IMR-90 (cell line): ENCODE measurements around the gene NDUFS5. TPM values are rescaled to one million over a fixed set of nuclear protein-coding genes. Genes with fewer than 3 reads are reported as not detected.

Experiments used
- ATAC-seq: fragments of 200-7000 bp; cut with Tn5 transposase; 2 replicates; pipeline ENCODE4 v1.9.1; 2020; ENCODE audit warnings: low read depth, mild to moderate bottlenecking, moderate library complexity
- BruUV-seq: library from RNA; stranded (reverse); fragments of 400-500 nt; replicated peaks from 2 replicates; lab custom pipeline; 2021; lab: Mats Ljungman, UMichigan
- CTCF ChIA-PET: fragments of 300-600 bp; formaldehyde crosslinking; extraction: SDS; loops from one replicate; lab custom pipeline; 2021; ENCODE audit warnings: antibody characterized with exemption; lab: Yijun Ruan, JAX
- POLR2A ChIA-PET: fragments of 300-600 bp; sonication (Branson Sonifier 250); formaldehyde crosslinking; loops from one replicate; lab custom pipeline; 2022; ENCODE audit warnings: antibody characterized with exemption; ENCODE audit not compliant: unreplicated experiment; lab: Charles Lee
- DNase-seq: peaks from one replicate; pipeline ENCODE4 v3.0.0; 2013
- H2AFZ ChIP-seq: replicated peaks from 2 replicates; pipeline ENCODE3; 2013; ENCODE audit warnings: low read length, mild to moderate bottlenecking; ENCODE audit not compliant: poor library complexity
- H2AK5ac ChIP-seq: 2 replicates; pipeline ENCODE4 v1.6.1; 2013; ENCODE audit warnings: low read depth, low read length, inconsistent platforms
- H2AK9ac ChIP-seq: replicated peaks from 2 replicates; pipeline ENCODE3; 2013; ENCODE audit warnings: mild to moderate bottlenecking, low read depth, low read length, moderate library complexity; ENCODE audit not compliant: poor library complexity
- H2BK120ac ChIP-seq: 2 replicates; pipeline ENCODE4 v1.6.1; 2013; ENCODE audit warnings: low read depth, low read length, inconsistent platforms
- H2BK15ac ChIP-seq: 3 replicates; pipeline ENCODE4 v1.6.1; 2013; ENCODE audit warnings: low read depth, low read length, inconsistent platforms
- H2BK20ac ChIP-seq: 2 replicates; pipeline ENCODE4 v1.6.1; 2013; ENCODE audit warnings: low read depth, mild to moderate bottlenecking, inconsistent platforms, low read length, moderate library complexity
- H2BK5ac ChIP-seq: 2 replicates; pipeline ENCODE4 v1.6.1; 2013; ENCODE audit warnings: mild to moderate bottlenecking, low read depth, low read length, inconsistent platforms; ENCODE audit not compliant: poor library complexity, severe bottlenecking
- H3K14ac ChIP-seq: replicated peaks from 2 replicates; pipeline ENCODE4 v1.6.1; 2013; ENCODE audit warnings: low read depth, low read length, inconsistent platforms
- H3K18ac ChIP-seq: 2 replicates; pipeline ENCODE4 v1.6.1; 2013; ENCODE audit warnings: low read depth, low read length, control low read depth
- H3K23ac ChIP-seq: 2 replicates; pipeline ENCODE4 v1.6.1; 2013; ENCODE audit warnings: low read depth, low read length, inconsistent platforms
- H3K27ac ChIP-seq: 2 replicates; pipeline ENCODE4 v1.5.1; 2013; ENCODE audit warnings: mild to moderate bottlenecking, control low read depth, low read length; ENCODE audit not compliant: insufficient read depth
- H3K27me3 ChIP-seq: 2 replicates; pipeline ENCODE4 v1.6.1; 2013; ENCODE audit warnings: low read length; ENCODE audit not compliant: control insufficient read depth, insufficient read depth
- H3K36me3 ChIP-seq: 2 replicates; pipeline ENCODE4 v1.6.1; 2013; ENCODE audit warnings: low read length, mixed read lengths; ENCODE audit not compliant: control insufficient read depth, insufficient read depth
- H3K4ac ChIP-seq: 2 replicates; pipeline ENCODE4 v1.6.1; 2013; ENCODE audit warnings: low read depth, low read length, inconsistent platforms
- H3K4me1 ChIP-seq: 2 replicates; pipeline ENCODE4 v1.6.1; 2013; ENCODE audit warnings: low read length, mixed read lengths; ENCODE audit not compliant: control insufficient read depth, insufficient read depth
- H3K4me2 ChIP-seq: 2 replicates; pipeline ENCODE4 v1.6.1; 2013; ENCODE audit warnings: low read depth, mild to moderate bottlenecking, control low read depth, low read length, moderate library complexity
- H3K4me3 ChIP-seq: 2 replicates; pipeline ENCODE4 v1.5.1; 2013; ENCODE audit warnings: low read depth, mild to moderate bottlenecking, control low read depth, low read length, moderate library complexity; ENCODE audit not compliant: insufficient read depth
- H3K56ac ChIP-seq: 2 replicates; pipeline ENCODE4 v1.6.1; 2013; ENCODE audit warnings: low read length, inconsistent platforms; ENCODE audit not compliant: insufficient read depth; ENCODE audit errors: extremely low read depth
- H3K79me1 ChIP-seq, 2 experiments: 2 replicates each; pipeline ENCODE4 v1.6.1; 2013; ENCODE audit warnings: low read length in 2 of 2, inconsistent platforms in 1 of 2, low read depth in 1 of 2
- H3K9ac ChIP-seq: 2 replicates; pipeline ENCODE4 v1.6.1; 2013; ENCODE audit warnings: low read depth, low read length, control low read depth
- H3K9me1 ChIP-seq: 2 replicates; pipeline ENCODE4 v1.6.1; 2013; ENCODE audit warnings: low read length, inconsistent platforms; ENCODE audit not compliant: insufficient read depth
- H3K9me3 ChIP-seq: 2 replicates; pipeline ENCODE4 v1.6.1; 2013; ENCODE audit warnings: low read length; ENCODE audit not compliant: control insufficient read depth, insufficient read depth
- H4K20me1 ChIP-seq: 2 replicates; pipeline ENCODE4 v1.6.1; 2013; ENCODE audit warnings: low read length, inconsistent platforms; ENCODE audit not compliant: insufficient read depth
- H4K5ac ChIP-seq: 2 replicates; pipeline ENCODE4 v1.6.1; 2013; ENCODE audit warnings: mild to moderate bottlenecking, low read depth, low read length, control low read depth
- H4K8ac ChIP-seq, 2 experiments: 2 replicates each; pipeline ENCODE4 v1.6.1; 2013; ENCODE audit warnings: low read depth in 2 of 2, low read length in 2 of 2, control low read depth in 1 of 2, inconsistent platforms in 1 of 2
- H4K91ac ChIP-seq: 2 replicates; pipeline ENCODE4 v1.6.1; 2013; ENCODE audit warnings: low read depth, low read length, inconsistent platforms; ENCODE audit not compliant: insufficient read depth
- BHLHE40 ChIP-seq: fragments of 150-350 bp; IDR thresholded peaks from 2 replicates; pipeline ENCODE4 v1.6.1; 2016; ENCODE audit warnings: mild to moderate bottlenecking, low read depth, low read length
- CHD1 ChIP-seq: IDR thresholded peaks from 2 replicates; pipeline ENCODE4 v1.6.1; 2012; ENCODE audit warnings: low read depth, low read length, improper control_type of control experiment
- CTCF ChIP-seq: conservative IDR thresholded peaks from 2 replicates; pipeline ENCODE4 v1.5.1; 2012; ENCODE audit warnings: mild to moderate bottlenecking, low read depth, low read length, improper control_type of control experiment
- ELK1 ChIP-seq: fragments of 150-350 bp; IDR thresholded peaks from 2 replicates; pipeline ENCODE4 v1.6.1; 2016; ENCODE audit warnings: low read depth, mild to moderate bottlenecking, low read length, moderate library complexity, borderline replicate concordance
- FOS ChIP-seq: fragments of 150-350 bp; IDR thresholded peaks from 2 replicates; pipeline ENCODE4 v1.6.1; 2016; ENCODE audit warnings: low read depth, low read length
- MAFK ChIP-seq: IDR thresholded peaks from 2 replicates; pipeline ENCODE4 v1.6.1; 2012; ENCODE audit warnings: low read depth, low read length, improper control_type of control experiment
- MAZ ChIP-seq: IDR thresholded peaks from 2 replicates; pipeline ENCODE4 v1.6.1; 2012; ENCODE audit warnings: low read depth, mild to moderate bottlenecking, low read length, improper control_type of control experiment, moderate library complexity, borderline replicate concordance
- MXI1 ChIP-seq: IDR thresholded peaks from 2 replicates; pipeline ENCODE4 v1.6.1; 2012; ENCODE audit warnings: low read depth, mild to moderate bottlenecking, low read length, moderate library complexity, borderline replicate concordance
- NFE2L2 ChIP-seq: fragments of 150-350 bp; IDR thresholded peaks from 2 replicates; pipeline ENCODE4 v1.6.1; 2016; ENCODE audit warnings: low read depth, mild to moderate bottlenecking, low read length
- RAD21 ChIP-seq: IDR thresholded peaks from 2 replicates; pipeline ENCODE4 v1.6.1; 2012; ENCODE audit warnings: low read length, improper control_type of control experiment
- RCOR1 ChIP-seq: IDR thresholded peaks from 2 replicates; pipeline ENCODE4 v1.6.1; 2012; ENCODE audit warnings: mild to moderate bottlenecking, low read length, improper control_type of control experiment; ENCODE audit not compliant: insufficient replicate concordance
- RFX5 ChIP-seq: IDR thresholded peaks from 2 replicates; pipeline ENCODE4 v1.8.0; 2012; ENCODE audit warnings: low read depth, mild to moderate bottlenecking, low read length, moderate library complexity
- SMC3 ChIP-seq: fragments of 150-350 bp; IDR thresholded peaks from 2 replicates; pipeline ENCODE4 v1.6.1; 2016; ENCODE audit warnings: low read depth, mild to moderate bottlenecking, antibody characterized with exemption, low read length, moderate library complexity
- WGBS, 2 experiments: methylation state at CpG; one replicate each; pipeline versions ENCODE4 v1.1.5 to v1.1.7; 2013; ENCODE audit warnings: missing lambda C conversion rate in 2 of 2; ENCODE audit not compliant: insufficient read length in 1 of 2; ENCODE audit errors: extremely low coverage in 2 of 2; 5-methylcytosine and 5-hydroxymethylcytosine counted together
- dilution Hi-C: fragments of 300-500 bp; cut with HindIII; formaldehyde crosslinking; loops from one replicate; pipeline ENCODE4 v1.14.3; 2018; ENCODE audit warnings: low sequenced_read_pairs; ENCODE audit not compliant: unreplicated experiment
- in situ Hi-C: fragments of 300-500 bp; cut with MboI; formaldehyde crosslinking; loops from 3 replicates; pipeline ENCODE4 v1.14.3; 2019; ENCODE audit warnings: low sequenced_read_pairs, inconsistent platforms, mixed read lengths
- intact Hi-C: fragments of 100-400 bp; cut with micrococcal nuclease; formaldehyde crosslinking; loops from 2 replicates; pipeline ENCODE4 v1.10.0; 2022
- polyA plus RNA-seq, 3 experiments: library from polyadenylated mRNA; depleted of rRNA; stranded (reverse); fragments of >200 nt; gene quantifications; 2 replicates each; pipeline ENCODE4 v1.2.3, GENCODE V29; 2012; ENCODE audit warnings: low replicate concordance in 1 of 3
- total RNA-seq: library from RNA; depleted of rRNA; stranded (reverse); fragments of >200 nt; gene quantifications from 2 replicates; pipeline ENCODE4 v1.2.3, GENCODE V29; 2012
- TF ChIP-seq, protein P1 (sequence below): fragments of 150-350 bp; IDR thresholded peaks from 2 replicates; pipeline ENCODE4 v1.6.1; 2017; ENCODE audit warnings: mild to moderate bottlenecking, antibody characterized with exemption, low read length, low read depth

NDUFS5 gene
- total and polyA plus RNA-seq, 2 of the 4 experiments (the other 2 are of a cell fraction), result 645 to 1,092 TPM

- Histone ChIP-seq H4K91ac (no peak overlapping the region), H4K5ac (no peak overlapping the region), H2AFZ (no peak overlapping the region), H3K23ac (peak overlapping the region; percentile 32), H2AK5ac (peak overlapping the region; percentile 45; the same call in 1 of the 2 replicates), H4K8ac (no peak overlapping the region), H3K4me1 (peaks cover 11% of the 10 kb centered on the region), H2BK5ac (peak overlapping the region; percentile 67), H3K79me1 (peaks cover 7 to 27% of the 10 kb centered on the region in 2 experiments; a peak in 2 of 4 replicates), H3K9me3 (no peaks in the 10 kb centered on the region), H3K18ac (peak overlapping the region; percentile 4; the same call in 1 of the 2 replicates), H2BK20ac (no peak overlapping the region), H3K27ac (peak overlapping the region; percentile 93), H3K9me1 (no peaks in the 10 kb centered on the region), H3K4me3 (peak overlapping the region; percentile 85), H3K4ac (peak overlapping the region; percentile 4; the same call in 1 of the 2 replicates), H3K27me3 (no peaks in the 10 kb centered on the region), H2BK15ac (no peak overlapping the region), H3K9ac (peak overlapping the region; percentile 80), H3K56ac (0 out of 2 replicates have a peak overlapping the region, but pooled peaks have one; percentile 39), H3K4me2 (peak overlapping the region; percentile 98), H2BK120ac (no peak overlapping the region), H2AK9ac (no peak overlapping the region), H3K36me3 (peaks cover 4% of the 10 kb centered on the region), H4K20me1 (peaks cover 61% of the 10 kb centered on the region), H3K14ac (peak overlapping the region; percentile 26; the same call in 1 of the 2 replicates)
- TSS peak; percentile 46 for BruUV-seq
- ChIA-PET POLR2A (no interaction called here), CTCF (interaction anchor here (0.5 to 0.6 kb wide), 3 partner anchors 9 to 147 kb away, joined by 3 read pairs; no protein-coding TSS in a partner anchor)
- in situ Hi-C loops, result no loop called here
- no peak for DNase-seq
- WGBS, 2 experiments, result 7% methylated on average over 3 of the region's 11 CpGs; no CpG with 5 or more reads in 1 of the 2 experiments
- ATAC-seq, result no peak
- intact Hi-C loops, result loop anchor here (2.0 kb wide), 1 partner anchor 120 kb away; the partner anchor contains the start of gene MYCBP
- dilution Hi-C loops, result no loop called here
- TF ChIP-seq RCOR1, result no peak
- TF ChIP-seq CHD1, result no peak
- TF ChIP-seq BHLHE40, result no peak
- no peak for TF ChIP-seq CTCF
- no peak for TF ChIP-seq NFE2L2
- TF ChIP-seq RAD21, result no peak
- no peak for TF ChIP-seq ELK1
- no peak for TF ChIP-seq MAZ
- TF ChIP-seq, protein P1, sequence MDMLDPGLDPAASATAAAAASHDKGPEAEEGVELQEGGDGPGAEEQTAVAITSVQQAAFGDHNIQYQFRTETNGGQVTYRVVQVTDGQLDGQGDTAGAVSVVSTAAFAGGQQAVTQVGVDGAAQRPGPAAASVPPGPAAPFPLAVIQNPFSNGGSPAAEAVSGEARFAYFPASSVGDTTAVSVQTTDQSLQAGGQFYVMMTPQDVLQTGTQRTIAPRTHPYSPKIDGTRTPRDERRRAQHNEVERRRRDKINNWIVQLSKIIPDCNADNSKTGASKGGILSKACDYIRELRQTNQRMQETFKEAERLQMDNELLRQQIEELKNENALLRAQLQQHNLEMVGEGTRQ, result no peak
- TF ChIP-seq SMC3, result no peak
- no peak for TF ChIP-seq MXI1
- no peak for TF ChIP-seq MAFK
- TF ChIP-seq RFX5, result no peak
- TF ChIP-seq FOS, result no peak
These were observed 33.6 kb upstream of the NDUFS5 start for GRCh38 chr1:38992412-38993111.
